ENCODE measurements around the gene RAC2.

DNA sequence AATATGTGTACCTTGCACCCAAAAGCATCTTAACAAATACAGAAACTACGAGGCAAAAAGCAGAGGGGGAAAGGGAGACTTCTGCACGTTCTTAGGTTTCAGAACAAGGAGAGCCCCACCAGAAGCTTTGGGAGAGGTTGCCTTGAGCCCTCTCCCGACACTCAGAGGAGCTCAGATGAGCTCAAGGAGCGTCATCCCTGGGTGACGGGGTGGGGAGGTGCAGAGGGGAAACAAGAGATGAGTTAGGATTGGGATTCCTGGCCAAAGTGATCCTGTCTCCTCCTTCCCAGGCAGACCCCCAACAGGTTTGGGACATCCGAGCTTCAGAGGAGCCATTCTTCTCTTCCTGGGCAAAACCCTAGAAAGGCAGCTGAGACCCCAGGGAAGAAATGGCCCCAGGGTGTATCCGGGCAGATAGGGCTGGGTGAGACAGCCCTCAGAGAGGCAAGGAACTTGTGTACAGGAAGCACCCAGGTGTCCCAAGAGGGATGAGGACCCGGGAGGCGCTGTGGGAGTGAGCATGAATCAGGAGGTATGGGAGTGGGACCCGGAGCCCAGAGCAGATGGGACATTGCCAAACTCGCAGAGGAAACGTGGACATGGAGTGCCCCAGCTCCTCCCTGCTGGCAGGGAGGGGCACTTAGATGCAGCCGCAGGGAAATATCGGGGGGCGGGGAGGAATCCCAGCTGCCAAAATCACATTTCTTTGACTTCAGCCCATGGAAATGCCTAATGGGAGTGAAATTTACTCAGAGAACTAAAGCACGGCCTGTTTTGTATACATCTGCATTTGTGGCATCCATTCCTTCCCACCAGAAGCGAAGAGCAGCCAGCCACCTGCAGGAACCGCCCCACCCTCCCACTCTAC, 68.4 kb downstream of the RAC2 start:
- TF ChIP-seq CTCF (IDR thresholded peaks at IDR 0.05) (no peak), POLR2A (IDR thresholded peaks at IDR 0.05) (no peak)
